Fibroblast of lung (primary cell): ENCODE data around the gene OGA. TPM values are rescaled to one million over a fixed set of nuclear protein-coding genes. Genes with fewer than 3 reads are reported as not detected.

ENCODE experiments used
- DNase-seq, 2 donors: peaks; one replicate each; pipeline versions ENCODE4 v3.0.0 to v3.0.0-alpha.2; 2010; ENCODE audit warnings: low read depth in 2 of 2
- H2AFZ ChIP-seq: 2 replicates; pipeline ENCODE4 v1.5.1; 2012; ENCODE audit warnings: low read length, control low read depth, inconsistent platforms
- H3K27ac ChIP-seq: 2 replicates; pipeline ENCODE4 v1.5.1; 2011; ENCODE audit warnings: low read length, control low read depth; ENCODE audit not compliant: insufficient read depth
- H3K27me3 ChIP-seq: 2 replicates; pipeline ENCODE4 v1.5.1; 2011; ENCODE audit warnings: mild to moderate bottlenecking, low read length; ENCODE audit not compliant: control insufficient read depth, insufficient read depth
- H3K36me3 ChIP-seq: 2 replicates; pipeline ENCODE4 v1.5.1; 2011; ENCODE audit warnings: low read length; ENCODE audit not compliant: control insufficient read depth, insufficient read depth
- H3K4me1 ChIP-seq: 2 replicates; pipeline ENCODE4 v1.5.1; 2011; ENCODE audit warnings: low read length; ENCODE audit not compliant: control insufficient read depth, insufficient read depth; ENCODE audit errors: extremely low read depth
- H3K4me2 ChIP-seq: 2 replicates; pipeline ENCODE4 v1.5.1; 2011; ENCODE audit warnings: low read length, control low read depth; ENCODE audit not compliant: insufficient read depth; ENCODE audit errors: extremely low read depth
- H3K4me3 ChIP-seq, 4 experiments: fragments of 200-600 bp in 1 of 4; sonication (generic) in 1 of 4; replicated peaks in 1 of 4; 2 replicates each; pipeline ENCODE4 v1.5.1; 2011 to 2016; ENCODE audit warnings: low read length in 4 of 4, low read depth in 3 of 4, mild to moderate bottlenecking in 3 of 4, control low read depth in 2 of 4, inconsistent platforms in 1 of 4, mixed read lengths in 1 of 4; ENCODE audit not compliant: insufficient read depth in 1 of 4; ENCODE audit errors: control extremely low read depth in 1 of 4
- H3K79me2 ChIP-seq: 2 replicates; pipeline ENCODE4 v1.5.1; 2012; ENCODE audit warnings: mild to moderate bottlenecking, low read length, inconsistent platforms; ENCODE audit not compliant: control insufficient read depth, insufficient read depth
- H3K9ac ChIP-seq: 2 replicates; pipeline ENCODE4 v1.5.1; 2011; ENCODE audit warnings: mild to moderate bottlenecking, low read length, control low read depth; ENCODE audit not compliant: insufficient read depth
- H3K9me3 ChIP-seq: 2 replicates; pipeline ENCODE4 v1.5.1; 2012; ENCODE audit warnings: low read depth, low read length; ENCODE audit not compliant: control insufficient read depth, insufficient read depth
- H4K20me1 ChIP-seq: 2 replicates; pipeline ENCODE4 v1.5.1; 2011; ENCODE audit warnings: low read length; ENCODE audit not compliant: control insufficient read depth, insufficient read depth; ENCODE audit errors: extremely low read depth
- CTCF ChIP-seq, 2 donors: IDR thresholded peaks in 1 of 2; conservative IDR thresholded peaks in 1 of 2; 1 replicate in 1 of 2; 2 replicates in 1 of 2; pipeline ENCODE4 v1.5.1; 2011 to 2012; ENCODE audit warnings: low read length in 2 of 2, control low read depth in 1 of 2, inconsistent platforms in 1 of 2, low read depth in 1 of 2, mild to moderate bottlenecking in 1 of 2
- EZH2 ChIP-seq: IDR thresholded peaks from 2 replicates; pipeline ENCODE4 v1.5.1; 2012; ENCODE audit warnings: low read length, control low read depth, mild to moderate bottlenecking; ENCODE audit errors: missing control alignments
- polyA plus RNA-seq, 2 donors: library from polyadenylated mRNA; depleted of rRNA in 1 of 2; stranded (reverse) in 1 of 2; unstranded in 1 of 2; fragments of >200 nt; gene quantifications; 2 replicates each; pipeline ENCODE4 v1.2.1, GENCODE V29; 2011 to 2012; ENCODE audit warnings: missing spikeins in 1 of 2
- total RNA-seq: library from RNA; depleted of rRNA; stranded (reverse); fragments of >200 nt; gene quantifications from 2 replicates; pipeline ENCODE4 v1.2.1, GENCODE V29; 2014

The OGA gene
- total and polyA plus RNA-seq, 2 donors (not counting 1 experiment from before 2014, with no cell fraction given): 69.9 to 193 TPM

GRCh38 chr10:101778781-101779543, 39.3 kb downstream of the OGA start:
- TF ChIP-seq CTCF (conservative IDR thresholded peaks at IDR 0.05 in 1 of 2, IDR thresholded peaks at IDR 0.05 in 1 of 2; ENCODE audit: low read depth in 1 of 2, low read length in 2 of 2) (no peak), EZH2 (no peak)
- H3K27ac ChIP-seq: no peak overlapping the region
- H3K9me3 ChIP-seq: no peaks in the 10 kb centered on the region
- peaks cover 7% of the 10 kb centered on the region for H3K4me1 ChIP-seq
- H3K4me3 ChIP-seq: peak overlapping the region in 1 of 4 experiments; percentile 41
- H3K4me2 ChIP-seq: peak overlapping the region; percentile 59
- H3K27me3 ChIP-seq: peaks cover 26% of the 10 kb centered on the region
- H3K79me2 ChIP-seq: peaks cover 9% of the 10 kb centered on the region
- no peaks in the 10 kb centered on the region for H4K20me1 ChIP-seq
- no peak overlapping the region for H2AFZ ChIP-seq
- no peak overlapping the region for H3K9ac ChIP-seq
- no peaks in the 10 kb centered on the region for H3K36me3 ChIP-seq
- DNase-seq: peak; percentile 33 to 39

DNA sequence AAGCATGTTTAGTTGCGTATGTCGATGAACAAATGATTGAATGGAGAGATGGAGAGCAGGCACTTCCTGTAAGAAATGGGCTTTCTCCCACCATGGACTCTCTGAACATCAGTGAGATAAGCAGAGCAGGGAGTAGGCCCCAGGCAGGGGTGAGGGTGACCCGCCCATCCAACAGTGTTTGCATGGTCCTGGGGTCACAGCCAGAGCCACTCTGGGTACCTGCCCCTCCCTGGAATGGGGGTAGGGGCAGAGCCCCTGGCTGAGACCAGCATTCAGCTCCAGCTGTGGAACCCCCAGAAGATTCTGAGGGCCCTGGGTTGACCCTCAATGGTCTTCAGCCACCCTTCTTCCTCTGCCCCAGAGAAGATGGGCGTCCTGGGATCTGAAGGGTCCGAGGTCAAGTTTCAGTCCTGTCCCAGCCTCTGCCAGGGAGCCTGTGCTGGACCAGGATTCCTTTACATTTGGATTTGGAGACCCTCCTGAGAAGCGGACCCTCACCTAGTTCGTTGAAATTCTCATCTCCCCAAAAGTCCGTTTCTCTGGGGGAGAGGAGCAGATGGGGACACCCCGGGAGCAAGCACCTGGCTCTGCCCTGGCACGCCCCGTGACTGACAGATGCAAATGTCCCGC, 40.0 kb downstream of the OGA start:
- H3K4me2 ChIP-seq: no peak overlapping the region
- no peaks in the 10 kb centered on the region for H3K9me3 ChIP-seq
- peaks cover 9% of the 10 kb centered on the region for H3K79me2 ChIP-seq
- H4K20me1 ChIP-seq: no peaks in the 10 kb centered on the region
- H3K9ac ChIP-seq: no peak overlapping the region
- H3K27ac ChIP-seq: no peak overlapping the region
- TF ChIP-seq EZH2: no peak
- no peak for TF ChIP-seq CTCF (conservative IDR thresholded peaks at IDR 0.05 in 1 of 2, IDR thresholded peaks at IDR 0.05 in 1 of 2; ENCODE audit: low read depth in 1 of 2, low read length in 2 of 2)
- no peaks in the 10 kb centered on the region for H3K36me3 ChIP-seq
- H2AFZ ChIP-seq: no peak overlapping the region
- no peak for DNase-seq
- H3K27me3 ChIP-seq: peaks cover 33% of the 10 kb centered on the region
- no peak overlapping the region for H3K4me3 ChIP-seq
- H3K4me1 ChIP-seq: peaks cover 5% of the 10 kb centered on the region

DNA sequence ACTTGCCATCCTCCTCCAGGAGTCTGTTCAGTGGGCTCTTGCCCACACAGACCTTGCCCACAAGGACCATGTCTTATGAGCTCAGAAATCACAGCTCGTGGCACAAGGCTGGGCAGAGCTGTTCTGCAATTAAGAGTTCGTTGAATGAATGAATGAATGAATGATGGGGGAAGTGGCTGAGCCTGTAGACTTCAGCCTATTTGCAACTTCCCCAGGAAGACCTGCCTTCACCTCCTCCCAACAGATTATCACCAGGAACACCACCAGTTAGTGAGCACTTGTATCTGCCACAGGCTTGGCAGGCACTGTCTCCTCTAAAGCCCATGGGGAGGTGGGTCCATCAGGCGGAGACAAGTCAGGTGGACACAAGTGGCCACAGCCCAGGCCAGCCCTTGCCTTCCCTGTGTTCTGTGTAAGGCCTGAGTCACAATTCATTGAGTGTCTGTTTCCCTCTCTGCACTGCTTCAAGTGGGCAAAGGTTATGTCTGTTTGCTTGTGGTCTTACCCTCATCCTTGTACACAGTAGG, 40.6 kb downstream of the OGA start:
- no peak overlapping the region for H2AFZ ChIP-seq
- no peak overlapping the region for H3K9ac ChIP-seq
- no peaks in the 10 kb centered on the region for H4K20me1 ChIP-seq
- DNase-seq: no peak
- no peak overlapping the region for H3K27ac ChIP-seq
- H3K27me3 ChIP-seq: peaks cover 38% of the 10 kb centered on the region
- no peaks in the 10 kb centered on the region for H3K9me3 ChIP-seq
- no peaks in the 10 kb centered on the region for H3K36me3 ChIP-seq
- H3K4me2 ChIP-seq: no peak overlapping the region
- H3K79me2 ChIP-seq: peaks cover 6% of the 10 kb centered on the region
- H3K4me1 ChIP-seq: peaks cover 5% of the 10 kb centered on the region
- TF ChIP-seq CTCF (conservative IDR thresholded peaks at IDR 0.05 in 1 of 2, IDR thresholded peaks at IDR 0.05 in 1 of 2; ENCODE audit: low read depth in 1 of 2, low read length in 2 of 2) (no peak), EZH2 (no peak)
- H3K4me3 ChIP-seq: no peak overlapping the region
